HG03066 (cell line): ENCODE measurements around the gene FMNL3.
A peak's percentile ranks its signal among the peaks of the same experiment; 100 is the strongest.

Experiments used
- ATAC-seq: cut with Tn5 transposase; IDR thresholded peaks from one replicate; pipeline ENCODE4 v1.9.1; 2021; ENCODE audit warnings: low read depth; ENCODE audit not compliant: unreplicated experiment

The FMNL3 gene

GRCh38 chr12:49683599-49684309 lies 23.5 kb downstream of the FMNL3 start:
- ATAC-seq = no peak

- ATAC-seq = no peak
Measured at GRCh38 chr12:49680075-49680474, 27.1 kb downstream of the FMNL3 start.

GRCh38 chr12:49678711-49679110 lies 28.5 kb downstream of the FMNL3 start:
- ATAC-seq = no peak

GRCh38 chr12:49675137-49675536 lies 32.1 kb downstream of the FMNL3 start:
- ATAC-seq = no peak

GRCh38 chr12:49674318-49674981 lies 32.8 kb downstream of the FMNL3 start:
- no peak for ATAC-seq

GRCh38 chr12:49673446-49674317 lies 33.5 kb downstream of the FMNL3 start:
- no peak for ATAC-seq

GRCh38 chr12:49672301-49673217 lies 34.6 kb downstream of the FMNL3 start:
- no peak for ATAC-seq

- ATAC-seq = no peak
Measured at GRCh38 chr12:49671031-49671765, 36.0 kb downstream of the FMNL3 start.

- no peak for ATAC-seq
Measured at GRCh38 chr12:49669796-49670195, 37.4 kb downstream of the FMNL3 start.

GRCh38 chr12:49667325-49668090 lies 39.7 kb downstream of the FMNL3 start:
- no peak for ATAC-seq

- ATAC-seq = no peak
Measured at GRCh38 chr12:49666176-49666575, 41.0 kb downstream of the FMNL3 start.

- no peak for ATAC-seq
Measured at GRCh38 chr12:49665384-49665783, 41.8 kb downstream of the FMNL3 start.

- ATAC-seq = peak; percentile 70
Measured at GRCh38 chr12:49664591-49665239, 42.5 kb downstream of the FMNL3 start.

GRCh38 chr12:49664167-49664566 lies 43.0 kb downstream of the FMNL3 start:
- no peak for ATAC-seq

GRCh38 chr12:49662998-49663843 lies 44.0 kb downstream of the FMNL3 start:
- peak; percentile 64 for ATAC-seq

- ATAC-seq = no peak
Measured at GRCh38 chr12:49661746-49662145, 45.5 kb downstream of the FMNL3 start.

- no peak for ATAC-seq
Measured at GRCh38 chr12:49661191-49661590, 46.0 kb downstream of the FMNL3 start.
